Muscle of leg (tissue), 11 donors: Measurements from ENCODE around the gene PTDSS2. TPM values are rescaled to one million over a fixed set of nuclear protein-coding genes. Genes with fewer than 3 reads are reported as not detected.

Experiments
- DNase-seq: peaks from one replicate; pipeline ENCODE4 v3.0.0; 2013
- H3K27ac ChIP-seq: one replicate; pipeline ENCODE4 v1.5.1; 2013; ENCODE audit warnings: mild to moderate bottlenecking, low read length, control low read depth
- H3K27me3 ChIP-seq: one replicate; pipeline ENCODE4 v1.6.1; 2013; ENCODE audit warnings: low read length; ENCODE audit not compliant: control insufficient read depth, insufficient read depth
- H3K36me3 ChIP-seq: one replicate; pipeline ENCODE4 v1.6.1; 2013; ENCODE audit warnings: low read length; ENCODE audit not compliant: control insufficient read depth, insufficient read depth
- H3K4me1 ChIP-seq: one replicate; pipeline ENCODE4 v1.6.1; 2013; ENCODE audit warnings: low read length; ENCODE audit not compliant: control insufficient read depth, insufficient read depth
- H3K4me3 ChIP-seq: one replicate; pipeline ENCODE4 v1.5.1; 2013; ENCODE audit warnings: low read length, control low read depth
- H3K9me3 ChIP-seq: replicated peaks from 2 replicates; pipeline ENCODE4 v1.6.1; 2013; ENCODE audit warnings: low read depth, low read length; ENCODE audit not compliant: control insufficient read depth
- WGBS: methylation state at CpG from one replicate; pipeline ENCODE4 v1.1.5; 2013; ENCODE audit warnings: missing lambda C conversion rate; ENCODE audit not compliant: insufficient coverage; 5-methylcytosine and 5-hydroxymethylcytosine counted together
- polyA plus RNA-seq, 8 donors: library from polyadenylated mRNA; unstranded; fragments of 120-200 nt; gene quantifications; one replicate each; pipeline versions ENCODE4 v1.2.1 to v1.2.3, GENCODE V29; 2013; ENCODE audit warnings: inconsistent platforms in 1 of 8, low replicate concordance in 1 of 8; ENCODE audit not compliant: insufficient read length in 8 of 8, insufficient read depth in 1 of 8
- total RNA-seq: library from RNA; stranded (reverse); fragments of 120-200 nt; gene quantifications from one replicate; pipeline ENCODE4 v1.2.4, GENCODE V29; 2013

Gene PTDSS2
- total and polyA plus RNA-seq, 9 donors = 19.4 to 47.2 (median 29.9) TPM

DNA sequence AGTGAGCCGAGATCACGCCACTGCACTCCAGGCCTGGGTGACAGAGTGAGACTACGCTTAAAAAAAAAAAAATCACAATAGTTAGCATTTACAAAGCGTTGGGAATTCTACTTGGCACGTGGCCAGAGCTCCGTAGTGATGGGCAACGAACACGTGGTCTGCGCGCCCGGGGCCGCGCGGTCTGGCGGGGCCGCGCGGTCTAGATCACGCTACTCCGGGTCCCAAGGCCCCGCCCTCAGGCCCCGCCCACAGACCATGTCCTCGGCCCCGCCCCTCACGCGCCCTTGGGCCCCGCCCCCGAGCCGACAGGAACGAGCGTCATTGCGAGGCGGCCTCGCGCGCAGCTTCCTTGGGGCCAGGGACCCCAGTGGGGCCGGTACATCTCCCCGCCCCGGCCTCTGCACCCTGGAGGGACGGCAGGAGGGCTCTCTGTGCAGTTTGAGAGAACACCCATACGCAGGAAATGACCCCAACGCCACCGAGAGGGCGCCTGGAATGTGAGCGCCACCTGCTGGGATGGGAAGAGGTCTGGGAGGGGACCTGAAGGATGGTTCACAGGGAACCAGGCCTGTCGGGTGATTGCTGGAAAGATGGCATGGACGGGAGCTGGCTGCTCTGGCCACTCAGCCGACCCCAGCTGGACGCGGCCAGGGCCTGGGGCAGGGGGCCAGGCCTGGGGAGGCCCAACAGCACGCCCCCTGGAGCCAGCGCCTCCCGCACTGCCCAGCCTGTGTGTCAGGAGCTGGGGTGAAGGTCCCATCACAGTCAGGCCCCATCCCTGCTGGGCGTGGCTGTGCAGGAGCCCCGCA lies 2.0 kb upstream of the PTDSS2 start:
- peak overlapping the region; percentile 61 for H3K4me3 ChIP-seq
- 2% methylated on average over 50 of the region's 55 CpGs for WGBS
- H3K27me3 ChIP-seq = no peaks in the 10 kb centered on the region
- H3K9me3 ChIP-seq = no peaks in the 10 kb centered on the region
- H3K36me3 ChIP-seq = peaks cover 13% of the 10 kb centered on the region
- peak; percentile 95 for DNase-seq
- peak overlapping the region; percentile 97 for H3K27ac ChIP-seq
- H3K4me1 ChIP-seq = peaks cover 48% of the 10 kb centered on the region

DNA sequence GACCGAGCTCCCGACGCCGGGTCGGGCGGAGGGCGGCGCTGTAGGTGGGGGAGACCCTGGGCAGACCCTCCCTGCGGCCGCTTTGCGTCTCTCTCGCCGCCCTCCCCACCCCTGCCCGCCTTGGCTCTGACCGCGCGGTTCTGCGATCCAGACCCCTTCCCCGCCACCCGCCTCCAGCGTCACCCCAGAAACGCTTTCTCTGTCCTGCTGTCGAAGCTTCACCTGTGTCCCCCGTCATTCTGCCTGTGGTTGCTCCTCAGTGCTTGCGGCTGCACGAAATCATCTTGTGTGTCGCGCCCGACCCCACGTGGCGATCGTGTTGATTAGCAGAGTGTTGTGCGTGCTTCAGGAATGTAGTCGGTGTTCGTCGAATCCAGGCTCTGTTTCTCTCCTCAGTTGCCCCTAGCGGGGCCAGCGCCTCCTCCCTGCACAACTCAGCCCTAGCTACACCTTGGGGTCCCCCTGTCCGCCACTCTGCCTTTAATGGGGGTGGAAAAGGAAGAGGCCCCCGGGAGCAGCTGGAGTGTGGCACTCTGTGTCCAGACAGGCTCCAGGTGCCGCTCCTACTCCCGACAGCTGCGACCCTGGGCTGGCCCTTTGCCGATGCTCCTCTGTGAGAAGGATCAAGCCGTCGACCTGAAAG lies 851 bp downstream of the PTDSS2 start:
- Histone ChIP-seq H3K27ac (peak overlapping the region; percentile 15), H3K9me3 (no peaks in the 10 kb centered on the region), H3K4me1 (peaks cover 40% of the 10 kb centered on the region), H3K4me3 (peak overlapping the region; percentile 59), H3K36me3 (peaks cover 32% of the 10 kb centered on the region), H3K27me3 (no peaks in the 10 kb centered on the region)
- peak; percentile 80 for DNase-seq
- 2% methylated on average over 42 of the region's 46 CpGs for WGBS

DNA sequence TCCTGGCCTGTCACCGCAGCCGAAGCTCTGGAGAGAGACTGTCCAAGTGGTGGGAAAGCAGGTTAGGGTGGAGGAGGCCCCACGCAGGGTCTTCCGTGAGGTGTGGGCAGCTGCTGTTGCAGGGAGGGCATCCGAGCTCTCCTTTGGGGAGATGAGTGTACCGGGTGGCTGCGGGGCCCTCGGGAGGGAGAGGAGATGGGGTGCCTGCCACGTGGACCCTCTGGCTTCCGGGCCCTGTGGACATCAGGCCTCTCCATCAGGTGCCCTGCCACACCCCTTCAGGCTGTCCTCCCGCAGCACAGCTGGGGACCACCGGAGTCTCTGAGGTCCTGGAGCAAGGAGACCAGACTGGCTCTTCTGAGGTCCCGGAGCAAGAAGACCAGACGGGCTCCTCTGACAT lies 1.7 kb downstream of the PTDSS2 start:
- no peak for DNase-seq
- peaks cover 32% of the 10 kb centered on the region for H3K36me3 ChIP-seq
- H3K4me3 ChIP-seq = peak overlapping the region; percentile 59
- H3K4me1 ChIP-seq = peaks cover 32% of the 10 kb centered on the region
- 84% methylated on average over 11 of the region's 14 CpGs for WGBS
- H3K9me3 ChIP-seq = no peaks in the 10 kb centered on the region
- H3K27ac ChIP-seq = no peak overlapping the region
- H3K27me3 ChIP-seq = no peaks in the 10 kb centered on the region

DNA sequence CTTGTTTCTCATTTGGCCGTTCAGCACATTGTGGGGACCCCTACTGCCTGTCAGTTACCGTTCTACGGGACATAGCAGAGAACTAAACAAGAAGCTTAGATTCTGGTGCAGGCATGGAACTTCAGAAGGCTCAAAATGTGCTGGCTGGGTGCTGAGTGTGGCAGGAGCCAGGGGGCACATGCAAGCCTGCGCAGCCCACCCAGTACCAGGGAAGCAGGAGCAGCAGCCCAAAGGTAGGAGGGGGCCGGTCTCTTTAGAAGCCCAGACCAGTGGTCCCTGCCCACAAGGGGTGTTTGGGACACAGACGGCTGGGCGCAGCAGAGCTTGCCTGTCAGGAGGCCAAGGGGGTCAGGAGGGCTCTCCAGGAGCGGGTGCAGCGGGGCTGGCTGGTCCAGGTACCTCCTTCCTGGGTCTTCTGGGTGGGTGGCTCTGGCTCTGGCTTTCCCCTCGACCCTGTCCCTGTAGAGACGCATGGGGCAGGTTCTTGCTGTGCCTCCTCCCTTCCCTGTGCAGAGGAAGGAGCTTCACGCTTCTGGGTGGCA lies 2.2 kb downstream of the PTDSS2 start:
- peaks cover 30% of the 10 kb centered on the region for H3K4me1 ChIP-seq
- no peak for DNase-seq
- H3K27me3 ChIP-seq = no peaks in the 10 kb centered on the region
- H3K4me3 ChIP-seq = no peak overlapping the region
- H3K27ac ChIP-seq = no peak overlapping the region
- peaks cover 36% of the 10 kb centered on the region for H3K36me3 ChIP-seq
- H3K9me3 ChIP-seq = no peaks in the 10 kb centered on the region
- WGBS = 84% methylated on average over 12 of the region's 12 CpGs

DNA sequence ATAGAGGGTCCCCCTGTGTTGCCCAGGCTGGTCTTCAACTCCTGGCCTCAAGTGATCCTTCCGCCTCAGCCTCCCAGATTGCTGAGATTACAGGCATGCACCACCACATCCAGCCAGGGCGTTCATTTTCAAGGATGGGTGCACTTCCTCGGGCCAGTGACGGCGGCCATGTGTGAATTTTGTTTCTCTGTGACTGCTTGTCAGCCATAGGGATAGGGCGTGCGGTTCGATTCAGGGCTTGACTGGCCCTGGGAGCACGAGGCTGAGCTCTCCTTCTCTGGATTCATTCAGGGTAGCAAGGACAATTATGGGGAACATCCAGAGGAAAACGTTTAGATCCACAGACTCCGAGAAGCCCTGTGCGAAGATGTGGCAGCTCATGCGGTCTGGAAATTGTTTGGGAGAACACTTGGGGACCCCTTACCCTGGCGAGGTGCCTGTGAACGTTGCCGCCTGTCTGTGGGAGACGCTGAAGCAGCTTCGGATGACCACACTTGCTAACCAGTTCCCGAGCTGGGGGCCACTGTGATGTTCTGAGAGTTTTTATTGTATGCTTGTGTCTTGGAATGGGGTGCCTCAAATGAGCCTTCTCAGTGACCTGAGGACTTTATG lies 2.9 kb downstream of the PTDSS2 start:
- Histone ChIP-seq H3K27ac (no peak overlapping the region), H3K9me3 (no peaks in the 10 kb centered on the region), H3K27me3 (no peaks in the 10 kb centered on the region), H3K4me3 (no peak overlapping the region), H3K4me1 (peaks cover 27% of the 10 kb centered on the region), H3K36me3 (peaks cover 36% of the 10 kb centered on the region)
- no peak for DNase-seq
- 90% methylated on average over 16 of the region's 19 CpGs for WGBS

DNA sequence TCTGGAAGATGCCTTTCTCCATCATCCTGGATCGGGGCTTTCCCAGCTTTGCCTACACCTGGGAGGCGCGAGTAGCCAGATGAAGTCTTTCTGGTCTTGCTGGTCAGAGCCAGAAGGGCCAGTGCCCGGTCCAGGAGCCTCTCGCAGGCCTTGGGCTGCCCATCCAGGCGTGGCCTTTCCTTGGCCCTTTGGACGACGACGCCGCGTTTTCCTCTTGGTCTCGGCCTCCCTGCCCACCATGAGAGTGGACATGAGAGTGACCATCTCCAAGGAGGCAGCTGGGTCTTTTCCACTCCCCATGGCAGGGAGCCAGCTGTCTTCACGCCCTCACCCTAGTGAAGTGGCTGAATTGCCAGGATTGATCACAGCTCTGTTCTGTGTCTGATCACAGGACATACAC lies 3.5 kb downstream of the PTDSS2 start:
- Histone ChIP-seq H3K4me1 (peaks cover 25% of the 10 kb centered on the region), H3K9me3 (no peaks in the 10 kb centered on the region), H3K36me3 (peaks cover 36% of the 10 kb centered on the region), H3K27me3 (no peaks in the 10 kb centered on the region), H3K4me3 (no peak overlapping the region), H3K27ac (no peak overlapping the region)
- 91% methylated on average over 12 of the region's 13 CpGs for WGBS
- DNase-seq = no peak

DNA sequence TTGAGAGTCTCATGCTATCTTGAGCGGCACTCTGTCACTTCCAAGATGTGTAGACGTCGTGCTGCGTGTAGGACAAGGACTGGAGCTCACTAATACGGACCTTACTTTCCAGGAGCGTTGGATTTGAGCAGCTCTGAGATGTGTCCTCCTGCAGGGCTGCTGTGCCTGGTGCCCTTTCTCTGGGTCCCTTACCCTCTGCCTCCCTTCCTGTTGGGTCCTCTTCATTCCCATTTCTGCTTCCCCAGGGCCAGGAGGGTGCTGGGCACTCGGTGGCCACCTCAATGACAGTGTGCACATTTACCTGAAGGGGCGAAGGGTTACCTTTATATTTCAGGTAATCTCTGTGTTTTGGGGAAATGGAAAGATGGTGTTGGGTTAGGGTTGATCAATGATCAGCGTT lies 4.0 kb downstream of the PTDSS2 start:
- H3K9me3 ChIP-seq = no peaks in the 10 kb centered on the region
- H3K27me3 ChIP-seq = no peaks in the 10 kb centered on the region
- H3K4me3 ChIP-seq = no peak overlapping the region
- peaks cover 36% of the 10 kb centered on the region for H3K36me3 ChIP-seq
- H3K27ac ChIP-seq = no peak overlapping the region
- peaks cover 23% of the 10 kb centered on the region for H3K4me1 ChIP-seq
- WGBS = 86% methylated on average over 8 of the region's 9 CpGs
- no peak for DNase-seq

DNA sequence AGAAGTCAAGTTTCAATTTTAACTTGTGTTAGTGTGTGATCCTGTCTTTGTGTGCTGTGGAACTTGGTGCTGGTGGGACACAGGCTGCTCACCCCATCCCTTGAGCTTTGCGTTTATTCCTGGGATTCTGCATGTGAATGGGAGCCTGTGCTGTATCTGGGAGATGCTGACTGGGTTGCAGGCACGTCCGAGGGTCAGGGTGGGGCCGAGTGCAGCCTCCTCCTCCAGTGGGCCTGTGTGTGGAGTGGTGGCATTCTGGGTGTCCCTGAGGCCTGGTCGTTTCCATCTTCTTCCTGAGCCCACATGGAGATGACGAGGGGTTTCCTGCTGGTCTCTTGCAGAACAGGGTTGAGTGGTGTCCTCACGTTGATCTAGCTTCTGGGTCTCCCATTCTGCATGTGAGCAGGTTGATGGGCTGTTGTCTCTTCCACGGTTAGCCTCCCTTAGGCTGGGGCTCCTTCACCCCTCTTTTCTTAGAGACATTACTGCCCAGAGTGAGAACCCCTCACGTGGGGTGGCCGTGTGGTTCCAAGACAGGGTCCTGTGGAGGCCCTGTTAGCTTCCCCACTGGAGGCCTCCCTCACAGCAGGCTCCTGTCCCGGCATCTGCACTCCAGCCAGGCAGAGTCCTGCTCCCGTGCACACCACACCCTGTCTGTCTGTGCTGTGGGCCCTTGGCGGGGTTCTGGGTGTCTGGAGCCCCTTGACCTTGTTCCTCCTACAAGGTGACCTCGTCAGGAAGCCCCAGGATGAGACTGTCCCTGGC lies 4.9 kb downstream of the PTDSS2 start:
- no peaks in the 10 kb centered on the region for H3K27me3 ChIP-seq
- WGBS = 65% methylated on average over 9 of the region's 14 CpGs
- H3K9me3 ChIP-seq = no peaks in the 10 kb centered on the region
- no peak overlapping the region for H3K27ac ChIP-seq
- peaks cover 14% of the 10 kb centered on the region for H3K4me1 ChIP-seq
- peaks cover 39% of the 10 kb centered on the region for H3K36me3 ChIP-seq
- DNase-seq = no peak
- H3K4me3 ChIP-seq = no peak overlapping the region

DNA sequence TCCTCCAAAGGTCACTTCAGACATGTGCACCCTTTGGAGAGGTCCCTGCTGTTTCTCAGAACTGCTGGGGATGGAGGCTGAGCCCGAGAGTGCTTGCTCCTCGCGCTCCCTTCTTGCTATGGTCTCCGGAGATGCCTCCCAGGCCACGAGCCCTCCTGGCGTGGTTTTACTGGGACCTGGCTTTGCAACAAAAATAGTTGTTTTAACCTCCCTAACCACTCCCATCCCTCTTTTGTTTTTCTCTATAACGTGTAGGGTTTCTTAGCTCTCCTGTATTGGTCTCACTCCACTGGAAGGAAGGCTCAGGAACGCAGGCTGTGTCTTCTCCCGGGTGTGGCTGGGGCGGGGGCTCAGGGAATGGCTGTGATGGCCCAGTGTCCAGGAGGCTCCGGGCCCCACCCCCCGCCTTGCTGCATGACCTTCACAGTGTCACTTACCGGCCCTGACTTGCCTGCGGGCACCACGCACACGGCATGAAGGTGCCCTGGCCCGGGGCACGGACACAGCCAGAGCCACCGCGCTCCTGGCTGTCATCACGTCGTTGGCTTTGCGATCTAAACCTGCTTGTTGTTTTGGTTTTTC lies 5.6 kb downstream of the PTDSS2 start:
- no peaks in the 10 kb centered on the region for H3K9me3 ChIP-seq
- WGBS = 85% methylated on average over 14 of the region's 23 CpGs
- no peak overlapping the region for H3K4me3 ChIP-seq
- H3K4me1 ChIP-seq = peaks cover 21% of the 10 kb centered on the region
- H3K27ac ChIP-seq = no peak overlapping the region
- H3K36me3 ChIP-seq = peaks cover 45% of the 10 kb centered on the region
- no peaks in the 10 kb centered on the region for H3K27me3 ChIP-seq
- DNase-seq = no peak
